ENCODE results near the gene TMEM169. TPM values are rescaled to one million over a fixed set of nuclear protein-coding genes. Genes with fewer than 3 reads are reported as not detected.

Gene TMEM169
- total RNA-seq, 2 experiments from 2014 or later = 0.27 to 0.53 TPM

- peaks cover 16% of the 10 kb centered on the region for H3K36me3 ChIP-seq (ENCODE audit: insufficient read depth, low read length)
- no peak for TF ChIP-seq CTCF (IDR thresholded peaks at IDR 0.05)
- Mint-ChIP-seq H3K9me3 (no peaks in the 10 kb centered on the region), H3K4me3 (no peak overlapping the region), H3K36me3 (ENCODE audit: low read depth) (peaks cover 26% of the 10 kb centered on the region), H3K27me3 (no peaks in the 10 kb centered on the region), H3K4me1 (ENCODE audit: low read depth) (peaks cover 13% of the 10 kb centered on the region), H3K27ac (no peak overlapping the region)
- ATAC-seq (ENCODE audit: poor library complexity) = no peak
- no peak for DNase-seq
- H3K4me1 ChIP-seq (ENCODE audit: insufficient read depth, low read length) = peaks cover 6% of the 10 kb centered on the region
- H3K9me3 ChIP-seq (ENCODE audit: control insufficient read depth in 1 of 2, insufficient read depth in 1 of 2, low read length in 2 of 2) = no peaks in the 10 kb centered on the region
- intact Hi-C loops (cut with DNase I, micrococcal nuclease) = loop anchor here in 1 of 2 experiments (5.0 kb wide), 1 partner anchor 32 kb away; no protein-coding TSS in a partner anchor
- no peaks in the 10 kb centered on the region for H3K27me3 ChIP-seq (ENCODE audit: control insufficient read depth in 1 of 2, insufficient read depth in 2 of 2, low read length in 2 of 2)
- ChIA-PET CTCF (no interaction called here), POLR2A (no interaction called here)
- no peak overlapping the region for H3K27ac ChIP-seq (ENCODE audit: low read depth in 1 of 2, low read length in 2 of 2)
- H3K4me3 ChIP-seq (ENCODE audit: low read length) = no peak overlapping the region
Observed at GRCh38 chr2:216104691-216105090, 23.0 kb downstream of the TMEM169 start.

- H3K36me3 ChIP-seq (ENCODE audit: insufficient read depth, low read length) = peaks cover 20% of the 10 kb centered on the region
- H3K27me3 ChIP-seq (ENCODE audit: control insufficient read depth in 1 of 2, insufficient read depth in 2 of 2, low read length in 2 of 2) = no peaks in the 10 kb centered on the region
- TF ChIP-seq CTCF (IDR thresholded peaks at IDR 0.05) = no peak
- CTCF ChIA-PET = interaction anchor here (0.6 to 1.3 kb wide), 6 partner anchors 12 to 246 kb away, joined by 3 read pairs; no protein-coding TSS in a partner anchor
- no peak overlapping the region for H3K4me3 ChIP-seq (ENCODE audit: low read length)
- Mint-ChIP-seq H3K4me1 (ENCODE audit: low read depth) (peaks cover 39% of the 10 kb centered on the region), H3K36me3 (ENCODE audit: low read depth) (peaks cover 35% of the 10 kb centered on the region), H3K4me3 (peak overlapping the region; percentile 47), H3K27me3 (no peaks in the 10 kb centered on the region), H3K27ac (no peak overlapping the region), H3K9me3 (no peaks in the 10 kb centered on the region)
- H3K9me3 ChIP-seq (ENCODE audit: control insufficient read depth in 1 of 2, insufficient read depth in 1 of 2, low read length in 2 of 2) = no peaks in the 10 kb centered on the region
- ATAC-seq (ENCODE audit: poor library complexity) (no peak), DNase-seq (no peak)
- no peak overlapping the region for H3K27ac ChIP-seq (ENCODE audit: low read depth in 1 of 2, low read length in 2 of 2)
- POLR2A ChIA-PET = interaction anchor here (3.4 to 4.7 kb wide), 2 partner anchors 24 to 48 kb away, joined by 31 to 106 read pairs; partner anchors contain the start of genes PECR and TMEM169
- H3K4me1 ChIP-seq (ENCODE audit: insufficient read depth, low read length) = peaks cover 25% of the 10 kb centered on the region
- intact Hi-C loops (cut with DNase I, micrococcal nuclease) = loop anchor here in 1 of 2 experiments (2.0 to 5.0 kb wide), 2 partner anchors 35 to 307 kb away; no protein-coding TSS in a partner anchor
Observed at GRCh38 chr2:216107320-216107719, 25.6 kb downstream of the TMEM169 start.

GRCh38 chr2:216107760-216108159, 26.0 kb downstream of the TMEM169 start:
- Mint-ChIP-seq H3K4me1 (ENCODE audit: low read depth) (peaks cover 43% of the 10 kb centered on the region), H3K27ac (peak overlapping the region; percentile 97), H3K27me3 (no peaks in the 10 kb centered on the region), H3K4me3 (peak overlapping the region; percentile 65), H3K36me3 (ENCODE audit: low read depth) (peaks cover 39% of the 10 kb centered on the region), H3K9me3 (no peaks in the 10 kb centered on the region)
- DNase-seq (no peak), ATAC-seq (ENCODE audit: poor library complexity) (no peak)
- Histone ChIP-seq H3K27me3 (ENCODE audit: control insufficient read depth in 1 of 2, insufficient read depth in 2 of 2, low read length in 2 of 2) (no peaks in the 10 kb centered on the region), H3K9me3 (ENCODE audit: control insufficient read depth in 1 of 2, insufficient read depth in 1 of 2, low read length in 2 of 2) (no peaks in the 10 kb centered on the region), H3K4me3 (ENCODE audit: low read length) (no peak overlapping the region), H3K27ac (ENCODE audit: low read depth in 1 of 2, low read length in 2 of 2) (no peak overlapping the region), H3K36me3 (ENCODE audit: insufficient read depth, low read length) (peaks cover 25% of the 10 kb centered on the region), H3K4me1 (ENCODE audit: insufficient read depth, low read length) (peaks cover 27% of the 10 kb centered on the region)
- TF ChIP-seq CTCF (IDR thresholded peaks at IDR 0.05) = no peak
- intact Hi-C loops (cut with DNase I, micrococcal nuclease) = loop anchor here in 1 of 2 experiments (2.0 to 5.0 kb wide), 2 partner anchors 35 to 307 kb away; no protein-coding TSS in a partner anchor
- ChIA-PET CTCF (interaction anchor here (0.6 to 1.3 kb wide), 3 partner anchors 11 to 246 kb away, joined by 3 read pairs; no protein-coding TSS in a partner anchor), POLR2A (interaction anchor here (3.4 to 4.7 kb wide), 2 partner anchors 24 to 48 kb away, joined by 31 to 106 read pairs; partner anchors contain the start of genes PECR and TMEM169)
